Measurements from ENCODE around the gene ABCC1.
"Not testable (repeated sequence)": the region's sequence is repeated elsewhere in the genome, so short reads cannot be mapped to it uniquely, and the experiment has no call there.

ABCC1 gene

GRCh38 chr16:15911198-15911597, 38.2 kb upstream of the ABCC1 start:
- no peak for TF ChIP-seq CTCF (IDR thresholded peaks at IDR 0.05; ENCODE audit: low read length, missing control alignments)

GRCh38 chr16:15913046-15913698, 36.2 kb upstream of the ABCC1 start:
- no peak for TF ChIP-seq CTCF (IDR thresholded peaks at IDR 0.05; ENCODE audit: low read length, missing control alignments)
- H3K4me3 ChIP-seq (replicated peaks; ENCODE audit: low read depth, low read length) = no peak overlapping the region
- DNase-seq (ENCODE audit: low read depth) = no peak

More at GRCh38 chr16:15911198-15911597, 38.2 kb upstream of the ABCC1 start:
- no peak for DNase-seq (ENCODE audit: low read depth)
- no peak overlapping the region for H3K4me3 ChIP-seq (replicated peaks; ENCODE audit: low read depth, low read length)

- DNase-seq (ENCODE audit: low read depth) = no peak
- TF ChIP-seq CTCF (IDR thresholded peaks at IDR 0.05; ENCODE audit: low read length, missing control alignments) = no peak
- no peak overlapping the region for H3K4me3 ChIP-seq (replicated peaks; ENCODE audit: low read depth, low read length)
Observed at GRCh38 chr16:15915555-15916081, 33.8 kb upstream of the ABCC1 start.

- H3K4me3 ChIP-seq (replicated peaks; ENCODE audit: low read depth, low read length) = no peak overlapping the region
- DNase-seq (ENCODE audit: low read depth) = no peak
- no peak for TF ChIP-seq CTCF (IDR thresholded peaks at IDR 0.05; ENCODE audit: low read length, missing control alignments)
Observed at GRCh38 chr16:15916323-15916722, 33.1 kb upstream of the ABCC1 start.

GRCh38 chr16:15918314-15918713, 31.1 kb upstream of the ABCC1 start:
- not testable (repeated sequence) for DNase-seq (ENCODE audit: low read depth); H3K4me3 ChIP-seq (replicated peaks; ENCODE audit: low read depth, low read length)

GRCh38 chr16:15919331-15919730, 30.1 kb upstream of the ABCC1 start:
- no peak for DNase-seq (ENCODE audit: low read depth)
- H3K4me3 ChIP-seq (replicated peaks; ENCODE audit: low read depth, low read length) = no peak overlapping the region
- no peak for TF ChIP-seq CTCF (IDR thresholded peaks at IDR 0.05; ENCODE audit: low read length, missing control alignments)

- H3K4me3 ChIP-seq (replicated peaks; ENCODE audit: low read depth, low read length) = no peak overlapping the region
- TF ChIP-seq CTCF (IDR thresholded peaks at IDR 0.05; ENCODE audit: low read length, missing control alignments) = no peak
- no peak for DNase-seq (ENCODE audit: low read depth)
Observed at GRCh38 chr16:15924996-15925395, 24.4 kb upstream of the ABCC1 start.
